Myocyte (in vitro differentiated cells): ENCODE data around the gene KRTCAP2. TPM values are rescaled to one million over a fixed set of nuclear protein-coding genes. Genes with fewer than 3 reads are reported as not detected.
A peak's percentile ranks its signal among the peaks of the same experiment; 100 is the strongest.
"Not testable (repeated sequence)": the region's sequence is repeated elsewhere in the genome, so short reads cannot be mapped to it uniquely, and the experiment has no call there.

ENCODE experiments used
- DNase-seq: peaks from one replicate; pipeline ENCODE4 v3.0.0-alpha.2; 2012; ENCODE audit warnings: low read depth
- total RNA-seq: library from RNA; depleted of rRNA; stranded (reverse); fragments of >200 nt; gene quantifications from 2 replicates; pipeline ENCODE4 v1.2.3, GENCODE V29; 2014

The KRTCAP2 gene
- total RNA-seq, 1 donor from 2014 or later = 81.4 TPM

GRCh38 chr1:155170806-155171205 is 2.3 kb downstream of the KRTCAP2 start:
- no peak for DNase-seq

- DNase-seq = no peak
These were observed 2.9 kb downstream of the KRTCAP2 start for GRCh38 chr1:155170101-155170785.

- DNase-seq = no peak
These were observed 3.6 kb downstream of the KRTCAP2 start for GRCh38 chr1:155169541-155169940.

GRCh38 chr1:155168456-155169210 is 4.5 kb downstream of the KRTCAP2 start:
- DNase-seq = no peak

GRCh38 chr1:155168105-155168445 is 5.0 kb downstream of the KRTCAP2 start:
- DNase-seq = not testable (repeated sequence)

- peak; percentile 79 for DNase-seq
These were observed 5.7 kb downstream of the KRTCAP2 start for GRCh38 chr1:155167166-155168104.

GRCh38 chr1:155166471-155167165 is 6.5 kb downstream of the KRTCAP2 start:
- no peak for DNase-seq

- DNase-seq = no peak
These were observed 7.0 kb downstream of the KRTCAP2 start for GRCh38 chr1:155166051-155166470.

- DNase-seq = not testable (repeated sequence)
These were observed 8.5 kb downstream of the KRTCAP2 start for GRCh38 chr1:155164625-155165024.

- DNase-seq = not testable (repeated sequence)
These were observed 9.3 kb downstream of the KRTCAP2 start for GRCh38 chr1:155163785-155164184.

GRCh38 chr1:155162631-155163030 is 10.5 kb downstream of the KRTCAP2 start:
- DNase-seq = not testable (repeated sequence)

- DNase-seq = no peak
These were observed 13.0 kb downstream of the KRTCAP2 start for GRCh38 chr1:155160128-155160527.

- no peak for DNase-seq
These were observed 14.1 kb downstream of the KRTCAP2 start for GRCh38 chr1:155158991-155159390.

- not testable (repeated sequence) for DNase-seq
These were observed 17.0 kb downstream of the KRTCAP2 start for GRCh38 chr1:155155996-155156643.

GRCh38 chr1:155145491-155145890 is 27.6 kb downstream of the KRTCAP2 start:
- DNase-seq = no peak

GRCh38 chr1:155141749-155142148 is 31.4 kb downstream of the KRTCAP2 start:
- no peak for DNase-seq

- no peak for DNase-seq
These were observed 32.5 kb downstream of the KRTCAP2 start for GRCh38 chr1:155140630-155140953.

GRCh38 chr1:155139895-155140629 is 33.0 kb downstream of the KRTCAP2 start, which contains the start of gene DPM3:
TSS of gene DPM3 (minus strand) at chr1:155140531. CDS start at chr1:155140240, 291 bp downstream.
- DNase-seq = peak; percentile 88

- no peak for DNase-seq
These were observed 35.8 kb downstream of the KRTCAP2 start for GRCh38 chr1:155137154-155137949.
